Panc1 (cell line): ENCODE results near the gene UGGT2. TPM values are rescaled to one million over a fixed set of nuclear protein-coding genes. Genes with fewer than 3 reads are reported as not detected.
A peak's percentile ranks its signal among the peaks of the same experiment; 100 is the strongest.

ENCODE experiments used
- ATAC-seq: fragments of 200-7000 bp; cut with Tn5 transposase; 2 replicates; pipeline ENCODE4 v1.9.1; 2020; ENCODE audit warnings: mild to moderate bottlenecking, moderate library complexity
- BruUV-seq: library from RNA; stranded (reverse); fragments of 400-500 nt; replicated peaks from 2 replicates; lab custom pipeline; 2021; lab: Mats Ljungman, UMichigan
- CTCF ChIA-PET: fragments of 300-600 bp; sonication (Branson Sonifier 250); formaldehyde crosslinking; loops from one replicate; lab custom pipeline; 2022; ENCODE audit warnings: antibody characterized with exemption; lab: Charles Lee
- POLR2A ChIA-PET: fragments of 300-600 bp; sonication (Branson Sonifier 250); formaldehyde crosslinking; loops from one replicate; lab custom pipeline; 2022; ENCODE audit warnings: antibody characterized with exemption; lab: Charles Lee
- DNase-seq: peaks from one replicate; pipeline ENCODE4 v3.0.0-alpha.2; 2010; ENCODE audit warnings: low read depth, low spot score
- H3K27ac ChIP-seq: 2 replicates; pipeline ENCODE4 v1.5.1; 2011; ENCODE audit warnings: mild to moderate bottlenecking, low read length, inconsistent platforms
- H3K27me3 ChIP-seq: fragments of 200-500 bp; sonication (Bioruptor generic); 2 replicates; pipeline ENCODE4 v1.6.0; 2014; ENCODE audit warnings: low read length, inconsistent platforms; ENCODE audit not compliant: control insufficient read depth, insufficient read depth
- H3K36me3 ChIP-seq: fragments of 200-500 bp; sonication (Bioruptor generic); 2 replicates; pipeline ENCODE4 v1.5.1; 2014; ENCODE audit warnings: inconsistent platforms, mild to moderate bottlenecking, low read length, moderate library complexity; ENCODE audit not compliant: control insufficient read depth, insufficient read depth
- H3K4me1 ChIP-seq: 2 replicates; pipeline ENCODE4 v1.5.1; 2011; ENCODE audit warnings: inconsistent platforms, mild to moderate bottlenecking, low read length, moderate library complexity; ENCODE audit not compliant: control insufficient read depth, insufficient read depth
- H3K4me3 ChIP-seq, 2 experiments: 2 replicates each; pipeline ENCODE4 v1.5.1; 2011 to 2012; ENCODE audit warnings: low read depth in 2 of 2, low read length in 2 of 2, mild to moderate bottlenecking in 2 of 2, inconsistent platforms in 1 of 2, moderate library complexity in 1 of 2
- H3K9me3 ChIP-seq: fragments of 200-500 bp; sonication (Bioruptor generic); 2 replicates; pipeline ENCODE4 v1.5.1; 2014; ENCODE audit warnings: low read depth, mild to moderate bottlenecking, inconsistent platforms, low read length, moderate library complexity; ENCODE audit not compliant: control insufficient read depth, insufficient read depth
- POLR2AphosphoS5 ChIP-seq: IDR thresholded peaks from 2 replicates; pipeline ENCODE4 v1.6.1; 2012; ENCODE audit warnings: mild to moderate bottlenecking, low read depth, low read length, moderate library complexity
- SIN3A ChIP-seq: IDR thresholded peaks from 2 replicates; pipeline ENCODE4 v1.6.1; 2012; ENCODE audit warnings: low read depth, mild to moderate bottlenecking, low read length, moderate library complexity, borderline replicate concordance; ENCODE audit not compliant: insufficient read depth
- TCF7L2 ChIP-seq: IDR thresholded peaks from 2 replicates; pipeline ENCODE4 v1.6.1; 2011; ENCODE audit warnings: mild to moderate bottlenecking, low read depth, low read length, inconsistent platforms
- in situ Hi-C: cut with HindIII; loops from 2 replicates; pipeline ENCODE4 v1.10.0; 2016; ENCODE audit warnings: low sequenced_read_pairs, low pct_unique_long_range_greater_than_20kb
- intact Hi-C: fragments of 100-400 bp; cut with micrococcal nuclease; formaldehyde crosslinking; loops from one replicate; pipeline ENCODE4 v1.10.0; 2022; ENCODE audit not compliant: unreplicated experiment
- total RNA-seq: library from RNA; stranded (reverse); gene quantifications from one replicate; pipeline ENCODE4 v1.2.1, GENCODE V29; 2021; ENCODE audit not compliant: unreplicated experiment
- TF ChIP-seq, protein P1 (sequence below), 2 experiments: IDR thresholded peaks; 2 replicates each; pipeline ENCODE4 v1.6.1; 2011 to 2012; ENCODE audit warnings: low read depth in 2 of 2, control low read depth in 1 of 2, low read length in 1 of 2, mild to moderate bottlenecking in 1 of 2, moderate library complexity in 1 of 2; ENCODE audit not compliant: insufficient read depth in 1 of 2
- TF ChIP-seq, protein P2 (sequence below): fragments of 450-650 bp; IDR thresholded peaks from 2 replicates; pipeline ENCODE4 v1.5.1; 2017; ENCODE audit warnings: mild to moderate bottlenecking

The UGGT2 gene
- total RNA-seq, 1 experiment from 2014 or later: 22.9 TPM

DNA sequence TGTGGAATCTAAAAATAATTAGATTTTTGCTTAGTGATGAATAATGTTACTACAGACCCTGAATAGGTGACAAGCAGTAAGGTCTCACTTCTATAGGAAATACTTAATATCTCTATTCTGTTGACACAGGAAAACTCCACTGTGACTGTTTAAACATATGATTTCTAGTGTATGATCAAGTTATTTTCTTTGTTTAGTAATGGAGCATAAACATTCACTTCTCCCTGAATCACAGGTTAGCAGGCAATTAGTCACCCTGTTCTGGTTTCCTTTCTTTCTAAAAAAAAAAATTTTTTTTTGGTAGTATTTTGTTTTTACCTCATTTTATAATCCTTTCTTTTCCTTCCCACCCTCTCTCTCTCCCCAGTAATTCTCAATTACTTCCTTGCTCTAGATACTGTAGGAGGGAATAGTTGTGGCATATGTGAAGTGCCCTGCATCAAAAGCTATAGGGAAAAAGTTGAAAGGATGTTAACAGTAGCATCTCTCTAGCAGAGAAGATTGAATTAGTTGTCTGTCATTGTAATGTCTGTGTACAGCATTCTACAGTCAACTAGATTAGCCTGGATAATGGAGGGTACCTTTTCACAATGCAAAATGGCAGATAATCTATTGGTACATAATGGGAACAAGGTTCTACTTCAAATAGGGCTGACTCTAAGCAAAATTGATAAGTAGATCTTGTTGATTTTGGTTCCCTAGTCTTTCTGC lies 40.2 kb upstream of the UGGT2 start:
- in situ Hi-C loops: no loop called here
- ATAC-seq (no peak), DNase-seq (no peak)
- H3K4me1 ChIP-seq: no peaks in the 10 kb centered on the region; the same call in 1 of the 2 replicates
- ChIA-PET POLR2A (no interaction called here), CTCF (no interaction called here)
- H3K27ac ChIP-seq: no peak overlapping the region
- H3K27me3 ChIP-seq: peaks cover 27% of the 10 kb centered on the region
- H3K9me3 ChIP-seq: no peaks in the 10 kb centered on the region
- no peak overlapping the region for H3K4me3 ChIP-seq
- no peaks in the 10 kb centered on the region for H3K36me3 ChIP-seq
- intact Hi-C loops: no loop called here
- TF ChIP-seq SIN3A: no peak
- no TSS peak for BruUV-seq

DNA sequence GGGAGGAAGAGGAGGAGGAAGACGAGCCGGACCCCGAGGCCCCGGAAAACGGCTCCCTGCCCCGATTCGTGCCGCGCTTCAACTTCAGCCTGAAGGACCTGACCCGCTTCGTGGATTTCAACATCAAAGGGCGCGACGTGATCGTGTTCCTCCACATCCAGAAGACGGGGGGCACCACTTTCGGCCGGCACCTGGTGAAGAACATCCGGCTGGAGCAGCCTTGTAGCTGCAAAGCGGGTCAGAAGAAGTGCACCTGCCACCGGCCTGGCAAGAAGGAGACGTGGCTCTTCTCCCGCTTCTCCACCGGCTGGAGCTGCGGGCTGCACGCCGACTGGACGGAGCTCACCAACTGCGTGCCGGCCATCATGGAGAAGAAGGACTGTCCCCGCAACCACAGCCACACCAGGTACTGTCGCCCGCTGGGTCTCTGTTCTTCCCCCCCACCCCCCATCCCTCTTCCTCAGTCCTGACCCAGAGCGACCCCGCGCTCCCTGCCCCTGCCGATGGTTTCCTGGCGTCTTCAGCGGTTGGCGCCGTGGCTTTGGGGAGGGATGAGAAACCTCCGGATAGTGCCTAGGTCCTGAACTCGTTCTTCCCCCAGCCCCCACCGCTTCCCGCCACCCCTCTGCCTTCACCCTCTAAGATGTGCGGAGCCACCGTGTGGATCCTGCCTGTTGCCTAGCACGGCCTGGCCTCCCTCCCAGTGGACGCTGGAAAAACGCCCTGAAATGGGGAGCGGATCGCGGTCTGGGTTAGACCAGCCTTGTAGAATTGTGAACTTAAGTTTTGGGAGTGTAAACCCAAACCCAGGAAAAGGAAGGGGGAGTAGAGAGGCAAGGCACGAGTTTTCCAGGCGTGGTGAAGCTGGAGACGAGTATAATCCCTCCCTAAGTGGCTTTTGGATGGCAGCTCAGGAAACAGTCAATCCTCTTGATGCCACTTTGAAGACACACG lies 38.2 kb upstream of the UGGT2 start:
- H3K9me3 ChIP-seq: no peaks in the 10 kb centered on the region
- no peak for DNase-seq
- ChIA-PET POLR2A (no interaction called here), CTCF (no interaction called here)
- peaks cover 38% of the 10 kb centered on the region for H3K27me3 ChIP-seq
- no peaks in the 10 kb centered on the region for H3K36me3 ChIP-seq
- peak; percentile 62 for ATAC-seq
- BruUV-seq: no TSS peak
- TF ChIP-seq, protein P1, sequence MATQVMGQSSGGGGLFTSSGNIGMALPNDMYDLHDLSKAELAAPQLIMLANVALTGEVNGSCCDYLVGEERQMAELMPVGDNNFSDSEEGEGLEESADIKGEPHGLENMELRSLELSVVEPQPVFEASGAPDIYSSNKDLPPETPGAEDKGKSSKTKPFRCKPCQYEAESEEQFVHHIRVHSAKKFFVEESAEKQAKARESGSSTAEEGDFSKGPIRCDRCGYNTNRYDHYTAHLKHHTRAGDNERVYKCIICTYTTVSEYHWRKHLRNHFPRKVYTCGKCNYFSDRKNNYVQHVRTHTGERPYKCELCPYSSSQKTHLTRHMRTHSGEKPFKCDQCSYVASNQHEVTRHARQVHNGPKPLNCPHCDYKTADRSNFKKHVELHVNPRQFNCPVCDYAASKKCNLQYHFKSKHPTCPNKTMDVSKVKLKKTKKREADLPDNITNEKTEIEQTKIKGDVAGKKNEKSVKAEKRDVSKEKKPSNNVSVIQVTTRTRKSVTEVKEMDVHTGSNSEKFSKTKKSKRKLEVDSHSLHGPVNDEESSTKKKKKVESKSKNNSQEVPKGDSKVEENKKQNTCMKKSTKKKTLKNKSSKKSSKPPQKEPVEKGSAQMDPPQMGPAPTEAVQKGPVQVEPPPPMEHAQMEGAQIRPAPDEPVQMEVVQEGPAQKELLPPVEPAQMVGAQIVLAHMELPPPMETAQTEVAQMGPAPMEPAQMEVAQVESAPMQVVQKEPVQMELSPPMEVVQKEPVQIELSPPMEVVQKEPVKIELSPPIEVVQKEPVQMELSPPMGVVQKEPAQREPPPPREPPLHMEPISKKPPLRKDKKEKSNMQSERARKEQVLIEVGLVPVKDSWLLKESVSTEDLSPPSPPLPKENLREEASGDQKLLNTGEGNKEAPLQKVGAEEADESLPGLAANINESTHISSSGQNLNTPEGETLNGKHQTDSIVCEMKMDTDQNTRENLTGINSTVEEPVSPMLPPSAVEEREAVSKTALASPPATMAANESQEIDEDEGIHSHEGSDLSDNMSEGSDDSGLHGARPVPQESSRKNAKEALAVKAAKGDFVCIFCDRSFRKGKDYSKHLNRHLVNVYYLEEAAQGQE (IDR thresholded peaks at IDR 0.05; ENCODE audit: insufficient read depth in 1 of 2, low read depth in 2 of 2, low read length in 1 of 2): no peak
- TF ChIP-seq POLR2AphosphoS5: no peak
- peak; percentile 49; the same call in 1 of the 2 replicates for TF ChIP-seq TCF7L2
- H3K4me3 ChIP-seq: peak overlapping the region; percentile 26 to 42; a peak in 3 of 4 replicates
- in situ Hi-C loops (no loop called here), intact Hi-C loops (no loop called here)
- H3K27ac ChIP-seq: no peak overlapping the region
- H3K4me1 ChIP-seq: no peaks in the 10 kb centered on the region; the same call in 1 of the 2 replicates

DNA sequence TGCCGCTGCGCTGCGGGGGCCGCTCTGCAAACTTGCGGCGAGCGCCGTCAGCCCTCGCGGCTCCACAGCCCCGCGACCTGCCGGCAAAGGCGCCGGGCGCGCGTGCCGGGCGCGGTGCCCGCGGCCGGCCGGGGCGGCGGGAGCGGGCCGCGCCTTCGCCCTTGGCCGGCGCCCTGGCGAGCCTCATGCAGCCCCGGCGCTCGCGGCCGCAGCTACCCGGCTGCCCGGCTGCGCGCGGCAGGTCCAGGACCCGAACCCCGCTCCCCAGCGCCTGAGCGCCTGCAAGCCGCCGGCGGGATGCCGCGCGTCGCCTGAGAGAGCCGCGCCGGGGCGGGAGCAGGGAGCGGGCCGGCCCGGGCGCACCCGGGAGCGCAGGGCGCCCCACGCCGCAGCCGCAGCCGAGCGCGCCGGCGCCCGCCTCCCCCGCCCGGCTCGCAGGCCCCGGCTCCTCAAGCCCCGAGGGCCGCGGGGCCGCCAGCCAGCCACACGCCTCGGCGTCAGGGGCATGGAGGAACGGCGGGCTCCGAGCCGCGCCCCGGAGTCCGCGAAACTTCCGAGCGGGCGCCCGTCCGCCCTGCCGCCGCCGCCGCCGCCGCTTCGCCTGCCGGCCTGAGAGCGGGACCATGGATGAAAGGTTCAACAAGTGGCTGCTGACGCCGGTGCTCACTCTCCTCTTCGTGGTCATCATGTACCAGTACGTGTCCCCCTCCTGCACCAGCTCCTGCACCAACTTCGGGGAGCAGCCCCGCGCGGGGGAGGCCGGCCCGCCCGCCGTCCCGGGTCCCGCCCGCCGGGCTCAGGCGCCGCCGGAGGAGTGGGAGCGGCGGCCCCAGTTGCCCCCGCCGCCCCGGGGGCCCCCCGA lies 37.3 kb upstream of the UGGT2 start:
- ChIA-PET CTCF (interaction anchor here (0.5 kb wide), 1 partner anchor 1053 kb away, joined by 3 read pairs; no protein-coding TSS in a partner anchor), POLR2A (no interaction called here)
- no peaks in the 10 kb centered on the region; the same call in 1 of the 2 replicates for H3K4me1 ChIP-seq
- no peaks in the 10 kb centered on the region for H3K9me3 ChIP-seq
- in situ Hi-C loops (no loop called here), intact Hi-C loops (no loop called here)
- TF ChIP-seq, protein P1 (IDR thresholded peaks at IDR 0.05; ENCODE audit: insufficient read depth in 1 of 2, low read depth in 2 of 2, low read length in 1 of 2): no peak
- TF ChIP-seq TCF7L2 (no peak), SIN3A (no peak)
- TF ChIP-seq, protein P2, sequence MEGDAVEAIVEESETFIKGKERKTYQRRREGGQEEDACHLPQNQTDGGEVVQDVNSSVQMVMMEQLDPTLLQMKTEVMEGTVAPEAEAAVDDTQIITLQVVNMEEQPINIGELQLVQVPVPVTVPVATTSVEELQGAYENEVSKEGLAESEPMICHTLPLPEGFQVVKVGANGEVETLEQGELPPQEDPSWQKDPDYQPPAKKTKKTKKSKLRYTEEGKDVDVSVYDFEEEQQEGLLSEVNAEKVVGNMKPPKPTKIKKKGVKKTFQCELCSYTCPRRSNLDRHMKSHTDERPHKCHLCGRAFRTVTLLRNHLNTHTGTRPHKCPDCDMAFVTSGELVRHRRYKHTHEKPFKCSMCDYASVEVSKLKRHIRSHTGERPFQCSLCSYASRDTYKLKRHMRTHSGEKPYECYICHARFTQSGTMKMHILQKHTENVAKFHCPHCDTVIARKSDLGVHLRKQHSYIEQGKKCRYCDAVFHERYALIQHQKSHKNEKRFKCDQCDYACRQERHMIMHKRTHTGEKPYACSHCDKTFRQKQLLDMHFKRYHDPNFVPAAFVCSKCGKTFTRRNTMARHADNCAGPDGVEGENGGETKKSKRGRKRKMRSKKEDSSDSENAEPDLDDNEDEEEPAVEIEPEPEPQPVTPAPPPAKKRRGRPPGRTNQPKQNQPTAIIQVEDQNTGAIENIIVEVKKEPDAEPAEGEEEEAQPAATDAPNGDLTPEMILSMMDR: no peak
- BruUV-seq: no TSS peak
- H3K36me3 ChIP-seq: no peaks in the 10 kb centered on the region
- peak; percentile 76 for ATAC-seq
- peak overlapping the region; percentile 42 to 51 for H3K4me3 ChIP-seq
- H3K27me3 ChIP-seq: peaks cover 38% of the 10 kb centered on the region
- DNase-seq: no peak
- no peak overlapping the region for H3K27ac ChIP-seq
